Ovary (tissue), 9 donors: ENCODE measurements around the gene ATP9A. TPM values are rescaled to one million over a fixed set of nuclear protein-coding genes. Genes with fewer than 3 reads are reported as not detected.

Experiments
- DNase-seq, 5 donors: peaks; one replicate each; pipeline ENCODE4 v3.0.0-alpha.2; 2019 to 2020
- H3K27ac ChIP-seq, 2 donors: fragments of 200-600 bp; one replicate each; pipeline versions ENCODE4 v1.5.1 to v1.8.0; 2019 to 2022
- H3K27me3 ChIP-seq: fragments of 200-600 bp; one replicate; pipeline ENCODE4 v1.8.0; 2022
- H3K36me3 ChIP-seq: fragments of 200-600 bp; sonication (generic); one replicate; pipeline ENCODE4 v1.5.1; 2019
- H3K4me1 ChIP-seq: one replicate; pipeline ENCODE4 v1.8.1; 2013; ENCODE audit warnings: mild to moderate bottlenecking, moderate library complexity; ENCODE audit not compliant: insufficient read depth
- H3K4me3 ChIP-seq: fragments of 200-600 bp; sonication (generic); one replicate; pipeline ENCODE4 v1.5.1; 2017
- H3K9me3 ChIP-seq, 2 donors: fragments of 200-600 bp in 1 of 2; sonication (generic) in 1 of 2; one replicate each; pipeline versions ENCODE4 v1.5.1 to v1.8.1; 2013 to 2019; ENCODE audit warnings: mild to moderate bottlenecking in 1 of 2, moderate library complexity in 1 of 2
- CTCF ChIP-seq, 3 donors: fragments of 450-650 bp in 2 of 3; fragments of 200-600 bp in 1 of 3; IDR thresholded peaks; one replicate each; pipeline versions ENCODE4 v1.5.1 to v1.8.0; 2016 to 2022; ENCODE audit warnings: antibody characterized with exemption in 3 of 3, mild to moderate bottlenecking in 1 of 3
- EP300 ChIP-seq: sonication (generic); formaldehyde crosslinking; IDR thresholded peaks from one replicate; pipeline ENCODE4 v1.6.1; 2017; ENCODE audit warnings: antibody characterized with exemption
- POLR2A ChIP-seq: fragments of 450-650 bp; IDR thresholded peaks from one replicate; pipeline ENCODE4 v1.6.1; 2017; ENCODE audit warnings: antibody characterized with exemption, mild to moderate bottlenecking, moderate library complexity
- WGBS, 3 donors: extraction: QIAGEN DNeasy Blood & Tissue Kit in 1 of 3; methylation state at CpG; one replicate each; pipeline versions ENCODE4 v1.1.5 to v1.1.7; 2013 to 2017; 5-methylcytosine and 5-hydroxymethylcytosine counted together
- intact Hi-C, 4 donors: fragments of 100-400 bp; cut with DNase I; formaldehyde crosslinking; loops; one replicate each; pipeline versions ENCODE4 v1.11.0 to v1.15.1; 2022 to 2023
- polyA plus RNA-seq, 2 donors: library from polyadenylated mRNA; stranded (reverse); fragments of 200-250 nt in 1 of 2; fragments of 350-450 nt in 1 of 2; fragmentation: Illumina TruSeq in 1 of 2; extraction: RNeasy Lipid Tissue Mini Kit (QIAGEN cat#74804) in 1 of 2; gene quantifications; one replicate each; pipeline ENCODE4 v1.2.3, GENCODE V29; 2013 to 2014
- total RNA-seq, 7 donors: library from RNA; depleted of rRNA in 2 of 7; stranded (reverse); fragments of >200 nt in 2 of 7; fragmentation: NEBNext Ultra II Directional in 3 of 7; extraction: Animal tissue kit (Norgen Biotek cat#: 25700) in 3 of 7; gene quantifications; one replicate each; pipeline versions ENCODE4 v1.1.0 to v1.2.4, GENCODE V29; 2016 to 2023
- donor health status: DM: no; HTN: no; CAD: no; lungs with moderate emphysema.
- donor health status: DM: no; HTN: no; CAD: no.
- donor health status: Bipolar disorder and iron deficiency.
- donor health status: DM: yes; HTN: yes; CAD: no.
- donor health status: DM: no; HTN: no; CAD: no.
- donor health status: DM: yes; HTN: yes; CAD: no.

The ATP9A gene
- total and polyA plus RNA-seq, 9 donors = 12.9 to 44.6 (median 29.2) TPM

GRCh38 chr20:51715163-51715855 lies 52.9 kb downstream of the ATP9A start:
- intact Hi-C loops = no loop called here
- no peaks in the 10 kb centered on the region for H3K36me3 ChIP-seq

DNA sequence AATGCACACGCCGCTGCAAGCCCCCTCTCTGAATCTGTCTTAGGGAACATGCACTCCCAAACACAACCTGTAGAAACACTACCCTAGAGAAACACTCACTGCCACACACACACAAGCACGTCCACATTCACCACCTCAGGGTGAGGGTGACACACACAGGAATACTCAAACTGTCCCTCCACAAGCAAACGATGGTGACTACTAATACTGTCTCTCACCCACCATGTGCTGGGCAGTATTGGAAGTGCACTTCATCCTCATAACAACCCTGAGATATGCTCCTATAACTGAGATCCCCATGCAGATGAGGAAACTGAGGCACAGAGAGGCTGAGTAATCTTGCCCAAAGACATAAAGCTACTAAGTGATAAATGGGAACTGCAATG lies 55.0 kb downstream of the ATP9A start:
- intact Hi-C loops = no loop called here

More at GRCh38 chr20:51715163-51715855, 52.9 kb downstream of the ATP9A start:
- Histone ChIP-seq H3K4me3 (no peak overlapping the region), H3K4me1 (peaks cover 2% of the 10 kb centered on the region), H3K9me3 (no peaks in the 10 kb centered on the region), H3K27me3 (no peaks in the 10 kb centered on the region), H3K27ac (no peak overlapping the region)
- 26 to 46% (median 36%) methylated on average over 10 of the region's 10 CpGs for WGBS, 3 donors
- DNase-seq = no peak
- TF ChIP-seq CTCF (IDR thresholded peaks at IDR 0.05) = no peak
- TF ChIP-seq POLR2A = no peak
- no peak for TF ChIP-seq EP300

GRCh38 chr20:51712501-51713212 lies 55.5 kb downstream of the ATP9A start:
- H3K4me3 ChIP-seq = no peak overlapping the region
- 68 to 75% (median 69%) methylated on average over 24 of the region's 24 CpGs for WGBS, 3 donors
- H3K36me3 ChIP-seq = no peaks in the 10 kb centered on the region
- H3K4me1 ChIP-seq = peaks cover 2% of the 10 kb centered on the region
- intact Hi-C loops = no loop called here
- no peak overlapping the region for H3K27ac ChIP-seq
- no peak for TF ChIP-seq EP300
- no peak for TF ChIP-seq POLR2A
- TF ChIP-seq CTCF (IDR thresholded peaks at IDR 0.05) = no peak
- H3K27me3 ChIP-seq = no peaks in the 10 kb centered on the region
- H3K9me3 ChIP-seq = no peaks in the 10 kb centered on the region
- DNase-seq = no peak

More for the DNA sequence above, 55.0 kb downstream of the ATP9A start:
- H3K4me1 ChIP-seq = peaks cover 2% of the 10 kb centered on the region
- no peak overlapping the region for H3K27ac ChIP-seq
- TF ChIP-seq CTCF (IDR thresholded peaks at IDR 0.05) (no peak), EP300 (no peak), POLR2A (no peak)
- H3K27me3 ChIP-seq = no peaks in the 10 kb centered on the region
- no peak overlapping the region for H3K4me3 ChIP-seq
- H3K36me3 ChIP-seq = no peaks in the 10 kb centered on the region
- WGBS, 3 donors = 88 to 89% (median 88%) methylated on average over 4 of the region's 4 CpGs
- DNase-seq = no peak
- H3K9me3 ChIP-seq = no peaks in the 10 kb centered on the region

- no peaks in the 10 kb centered on the region for H3K27me3 ChIP-seq
- intact Hi-C loops = no loop called here
- no peak for TF ChIP-seq POLR2A
- TF ChIP-seq EP300 = no peak
- no peaks in the 10 kb centered on the region for H3K36me3 ChIP-seq
- peaks cover 2% of the 10 kb centered on the region for H3K4me1 ChIP-seq
- H3K27ac ChIP-seq = no peak overlapping the region
- no peak for DNase-seq
- H3K9me3 ChIP-seq = no peaks in the 10 kb centered on the region
- WGBS, 3 donors = 95 to 97% (median 97%) methylated on average over 2 of the region's 2 CpGs
- H3K4me3 ChIP-seq = no peak overlapping the region
These were observed 56.8 kb downstream of the ATP9A start for GRCh38 chr20:51711426-51711825.

GRCh38 chr20:51710361-51710894 lies 57.8 kb downstream of the ATP9A start:
- no peak for DNase-seq
- no peaks in the 10 kb centered on the region for H3K27me3 ChIP-seq
- H3K27ac ChIP-seq = no peak overlapping the region
- intact Hi-C loops = no loop called here
- no peaks in the 10 kb centered on the region for H3K36me3 ChIP-seq
- peaks cover 2% of the 10 kb centered on the region for H3K4me1 ChIP-seq
- no peaks in the 10 kb centered on the region for H3K9me3 ChIP-seq
- no peak overlapping the region for H3K4me3 ChIP-seq
- WGBS, 3 donors = 73 to 82% (median 77%) methylated on average over 10 of the region's 10 CpGs
- TF ChIP-seq POLR2A (no peak), EP300 (no peak), CTCF (IDR thresholded peaks at IDR 0.05) (no peak)
